Fibroblast of lung (primary cell): ENCODE data around the gene GPC3. TPM values are rescaled to one million over a fixed set of nuclear protein-coding genes. Genes with fewer than 3 reads are reported as not detected.

ENCODE experiments used
- DNase-seq, 2 donors: peaks; one replicate each; pipeline versions ENCODE4 v3.0.0 to v3.0.0-alpha.2; 2010; ENCODE audit warnings: low read depth in 2 of 2
- H2AFZ ChIP-seq: 2 replicates; pipeline ENCODE4 v1.5.1; 2012; ENCODE audit warnings: low read length, control low read depth, inconsistent platforms
- H3K27ac ChIP-seq: 2 replicates; pipeline ENCODE4 v1.5.1; 2011; ENCODE audit warnings: low read length, control low read depth; ENCODE audit not compliant: insufficient read depth
- H3K27me3 ChIP-seq: 2 replicates; pipeline ENCODE4 v1.5.1; 2011; ENCODE audit warnings: mild to moderate bottlenecking, low read length; ENCODE audit not compliant: control insufficient read depth, insufficient read depth
- H3K36me3 ChIP-seq: 2 replicates; pipeline ENCODE4 v1.5.1; 2011; ENCODE audit warnings: low read length; ENCODE audit not compliant: control insufficient read depth, insufficient read depth
- H3K4me1 ChIP-seq: 2 replicates; pipeline ENCODE4 v1.5.1; 2011; ENCODE audit warnings: low read length; ENCODE audit not compliant: control insufficient read depth, insufficient read depth; ENCODE audit errors: extremely low read depth
- H3K4me2 ChIP-seq: 2 replicates; pipeline ENCODE4 v1.5.1; 2011; ENCODE audit warnings: low read length, control low read depth; ENCODE audit not compliant: insufficient read depth; ENCODE audit errors: extremely low read depth
- H3K4me3 ChIP-seq, 4 experiments: fragments of 200-600 bp in 1 of 4; sonication (generic) in 1 of 4; replicated peaks in 1 of 4; 2 replicates each; pipeline ENCODE4 v1.5.1; 2011 to 2016; ENCODE audit warnings: low read length in 4 of 4, low read depth in 3 of 4, mild to moderate bottlenecking in 3 of 4, control low read depth in 2 of 4, inconsistent platforms in 1 of 4, mixed read lengths in 1 of 4; ENCODE audit not compliant: insufficient read depth in 1 of 4; ENCODE audit errors: control extremely low read depth in 1 of 4
- H3K79me2 ChIP-seq: 2 replicates; pipeline ENCODE4 v1.5.1; 2012; ENCODE audit warnings: mild to moderate bottlenecking, low read length, inconsistent platforms; ENCODE audit not compliant: control insufficient read depth, insufficient read depth
- H3K9ac ChIP-seq: 2 replicates; pipeline ENCODE4 v1.5.1; 2011; ENCODE audit warnings: mild to moderate bottlenecking, low read length, control low read depth; ENCODE audit not compliant: insufficient read depth
- H3K9me3 ChIP-seq: 2 replicates; pipeline ENCODE4 v1.5.1; 2012; ENCODE audit warnings: low read depth, low read length; ENCODE audit not compliant: control insufficient read depth, insufficient read depth
- H4K20me1 ChIP-seq: 2 replicates; pipeline ENCODE4 v1.5.1; 2011; ENCODE audit warnings: low read length; ENCODE audit not compliant: control insufficient read depth, insufficient read depth; ENCODE audit errors: extremely low read depth
- EZH2 ChIP-seq: IDR thresholded peaks from 2 replicates; pipeline ENCODE4 v1.5.1; 2012; ENCODE audit warnings: low read length, control low read depth, mild to moderate bottlenecking; ENCODE audit errors: missing control alignments
- polyA plus RNA-seq, 2 donors: library from polyadenylated mRNA; depleted of rRNA in 1 of 2; stranded (reverse) in 1 of 2; unstranded in 1 of 2; fragments of >200 nt; gene quantifications; 2 replicates each; pipeline ENCODE4 v1.2.1, GENCODE V29; 2011 to 2012; ENCODE audit warnings: missing spikeins in 1 of 2
- total RNA-seq: library from RNA; depleted of rRNA; stranded (reverse); fragments of >200 nt; gene quantifications from 2 replicates; pipeline ENCODE4 v1.2.1, GENCODE V29; 2014
- TF ChIP-seq, protein P1 (sequence below), 2 donors: IDR thresholded peaks in 1 of 2; conservative IDR thresholded peaks in 1 of 2; 1 replicate in 1 of 2; 2 replicates in 1 of 2; pipeline ENCODE4 v1.5.1; 2011 to 2012; ENCODE audit warnings: low read length in 2 of 2, control low read depth in 1 of 2, inconsistent platforms in 1 of 2, low read depth in 1 of 2, mild to moderate bottlenecking in 1 of 2

The GPC3 gene
- total and polyA plus RNA-seq, 2 donors (not counting 1 experiment from before 2014, with no cell fraction given) = 6.4 to 7.1 TPM

DNA sequence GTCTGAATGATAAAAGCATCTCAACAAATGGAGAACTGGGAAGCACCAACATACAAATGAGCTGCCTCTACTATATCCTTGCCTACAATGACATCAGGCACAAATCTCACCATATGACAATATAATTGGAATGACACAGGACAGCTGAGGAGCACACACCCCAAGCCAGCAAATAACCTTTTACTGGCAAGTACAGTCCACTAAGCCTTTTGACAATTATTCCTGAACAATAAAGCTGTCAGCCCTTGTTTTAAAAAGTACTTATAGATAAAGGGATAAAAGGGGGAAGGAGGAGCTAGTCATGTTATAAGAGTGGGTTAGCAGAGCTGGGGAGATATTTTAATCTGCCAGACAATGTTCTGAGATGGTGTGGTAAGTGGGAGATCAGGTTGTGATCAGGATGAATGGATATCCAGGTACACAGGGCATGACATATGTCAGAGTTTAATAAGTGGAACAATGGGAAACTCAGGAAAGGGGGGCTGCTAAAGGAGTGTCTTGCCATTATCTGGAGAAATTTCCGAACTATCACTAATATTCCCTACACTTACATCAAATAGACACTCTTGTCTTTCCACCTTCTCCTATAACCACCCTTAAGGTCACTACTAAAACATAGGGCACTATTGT lies 127.6 kb downstream of the GPC3 start:
- Histone ChIP-seq H3K4me1 (no peaks in the 10 kb centered on the region), H2AFZ (no peak overlapping the region), H3K36me3 (no peaks in the 10 kb centered on the region), H4K20me1 (no peaks in the 10 kb centered on the region), H3K9ac (no peak overlapping the region), H3K79me2 (no peaks in the 10 kb centered on the region), H3K4me3 (no peak overlapping the region), H3K27me3 (no peaks in the 10 kb centered on the region), H3K9me3 (no peaks in the 10 kb centered on the region), H3K4me2 (no peak overlapping the region), H3K27ac (no peak overlapping the region)
- TF ChIP-seq, protein P1, sequence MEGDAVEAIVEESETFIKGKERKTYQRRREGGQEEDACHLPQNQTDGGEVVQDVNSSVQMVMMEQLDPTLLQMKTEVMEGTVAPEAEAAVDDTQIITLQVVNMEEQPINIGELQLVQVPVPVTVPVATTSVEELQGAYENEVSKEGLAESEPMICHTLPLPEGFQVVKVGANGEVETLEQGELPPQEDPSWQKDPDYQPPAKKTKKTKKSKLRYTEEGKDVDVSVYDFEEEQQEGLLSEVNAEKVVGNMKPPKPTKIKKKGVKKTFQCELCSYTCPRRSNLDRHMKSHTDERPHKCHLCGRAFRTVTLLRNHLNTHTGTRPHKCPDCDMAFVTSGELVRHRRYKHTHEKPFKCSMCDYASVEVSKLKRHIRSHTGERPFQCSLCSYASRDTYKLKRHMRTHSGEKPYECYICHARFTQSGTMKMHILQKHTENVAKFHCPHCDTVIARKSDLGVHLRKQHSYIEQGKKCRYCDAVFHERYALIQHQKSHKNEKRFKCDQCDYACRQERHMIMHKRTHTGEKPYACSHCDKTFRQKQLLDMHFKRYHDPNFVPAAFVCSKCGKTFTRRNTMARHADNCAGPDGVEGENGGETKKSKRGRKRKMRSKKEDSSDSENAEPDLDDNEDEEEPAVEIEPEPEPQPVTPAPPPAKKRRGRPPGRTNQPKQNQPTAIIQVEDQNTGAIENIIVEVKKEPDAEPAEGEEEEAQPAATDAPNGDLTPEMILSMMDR (conservative IDR thresholded peaks at IDR 0.05 in 1 of 2, IDR thresholded peaks at IDR 0.05 in 1 of 2; ENCODE audit: low read depth in 1 of 2, low read length in 2 of 2) = no peak
- no peak for TF ChIP-seq EZH2
- no peak for DNase-seq

DNA sequence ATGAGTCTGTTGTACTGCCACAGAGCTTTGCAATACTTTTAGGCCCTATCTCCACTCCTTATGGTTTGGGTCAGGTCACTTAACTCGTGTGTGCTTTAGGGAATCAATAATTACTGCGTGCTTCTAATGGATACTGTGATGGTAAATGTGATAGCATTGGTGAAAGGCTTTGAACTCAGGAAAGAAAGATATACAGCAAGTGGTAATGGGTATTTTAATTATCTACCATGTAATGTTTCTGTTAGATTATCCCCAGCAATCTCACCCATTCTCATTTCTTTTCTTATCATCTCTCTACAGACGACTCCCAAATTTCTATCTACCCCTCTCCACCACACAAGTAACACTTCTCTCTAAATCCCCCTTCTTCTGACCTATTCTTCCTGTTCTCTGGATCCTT lies 128.6 kb downstream of the GPC3 start:
- H4K20me1 ChIP-seq = no peaks in the 10 kb centered on the region
- no peak for DNase-seq
- H3K4me1 ChIP-seq = no peaks in the 10 kb centered on the region
- no peak overlapping the region for H3K27ac ChIP-seq
- H3K4me2 ChIP-seq = no peak overlapping the region
- H3K9ac ChIP-seq = no peak overlapping the region
- no peaks in the 10 kb centered on the region for H3K27me3 ChIP-seq
- no peak overlapping the region for H3K4me3 ChIP-seq
- H3K9me3 ChIP-seq = no peaks in the 10 kb centered on the region
- H3K36me3 ChIP-seq = no peaks in the 10 kb centered on the region
- H3K79me2 ChIP-seq = no peaks in the 10 kb centered on the region
- TF ChIP-seq EZH2 = no peak
- TF ChIP-seq, protein P1 (conservative IDR thresholded peaks at IDR 0.05 in 1 of 2, IDR thresholded peaks at IDR 0.05 in 1 of 2; ENCODE audit: low read depth in 1 of 2, low read length in 2 of 2) = no peak
- no peak overlapping the region for H2AFZ ChIP-seq

DNA sequence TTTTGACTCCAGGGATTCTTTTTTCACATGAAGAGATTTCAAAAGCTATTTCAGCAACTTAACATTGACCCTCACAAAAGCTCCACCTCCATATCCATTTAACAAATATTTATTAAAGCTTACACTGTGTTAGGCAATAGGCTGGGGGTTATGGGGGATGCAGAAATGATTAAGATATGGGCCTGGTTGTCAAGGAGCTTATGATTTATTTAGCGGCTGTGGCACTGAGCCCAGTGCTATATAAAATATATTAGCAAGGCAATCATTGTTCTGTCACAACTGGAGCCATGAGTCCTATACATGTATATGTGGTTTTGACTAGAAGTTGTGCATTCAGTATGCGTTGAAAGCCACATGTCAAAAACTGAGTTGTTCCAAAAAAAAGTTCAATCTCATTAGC lies 131.1 kb downstream of the GPC3 start:
- no peaks in the 10 kb centered on the region for H3K27me3 ChIP-seq
- H3K79me2 ChIP-seq = no peaks in the 10 kb centered on the region
- no peaks in the 10 kb centered on the region for H3K36me3 ChIP-seq
- H3K27ac ChIP-seq = no peak overlapping the region
- H3K4me2 ChIP-seq = no peak overlapping the region
- TF ChIP-seq, protein P1 (conservative IDR thresholded peaks at IDR 0.05 in 1 of 2, IDR thresholded peaks at IDR 0.05 in 1 of 2; ENCODE audit: low read depth in 1 of 2, low read length in 2 of 2) = no peak
- TF ChIP-seq EZH2 = no peak
- no peaks in the 10 kb centered on the region for H3K9me3 ChIP-seq
- peak in 1 of 2 donors; percentile 2 for DNase-seq
- no peak overlapping the region for H3K9ac ChIP-seq
- H3K4me1 ChIP-seq = no peaks in the 10 kb centered on the region
- H3K4me3 ChIP-seq = no peak overlapping the region
- H2AFZ ChIP-seq = no peak overlapping the region
- H4K20me1 ChIP-seq = no peaks in the 10 kb centered on the region
